Prostate gland (tissue), 2 donors: Measurements from ENCODE around the gene TPSG1.

Experiments
- POLR2A ChIP-seq: fragments of 450-650 bp; IDR thresholded peaks from one replicate; pipeline ENCODE4 v1.6.1; 2016; ENCODE audit warnings: antibody characterized with exemption, mild to moderate bottlenecking
- POLR2AphosphoS5 ChIP-seq: sonication (generic); formaldehyde crosslinking; IDR thresholded peaks from one replicate; pipeline ENCODE4 v1.6.1; 2017; ENCODE audit warnings: antibody characterized with exemption
- TF ChIP-seq, protein P1 (sequence below), 4 experiments: fragments of 200-600 bp in 2 of 4; fragments of 450-650 bp in 2 of 4; sonication (generic) in 2 of 4; IDR thresholded peaks; 1 replicate in 3 of 4; 2 replicates in 1 of 4; pipeline ENCODE4 v1.5.1; 2016 to 2019; ENCODE audit warnings: antibody characterized with exemption in 4 of 4, mild to moderate bottlenecking in 2 of 4, moderate library complexity in 2 of 4

DNA sequence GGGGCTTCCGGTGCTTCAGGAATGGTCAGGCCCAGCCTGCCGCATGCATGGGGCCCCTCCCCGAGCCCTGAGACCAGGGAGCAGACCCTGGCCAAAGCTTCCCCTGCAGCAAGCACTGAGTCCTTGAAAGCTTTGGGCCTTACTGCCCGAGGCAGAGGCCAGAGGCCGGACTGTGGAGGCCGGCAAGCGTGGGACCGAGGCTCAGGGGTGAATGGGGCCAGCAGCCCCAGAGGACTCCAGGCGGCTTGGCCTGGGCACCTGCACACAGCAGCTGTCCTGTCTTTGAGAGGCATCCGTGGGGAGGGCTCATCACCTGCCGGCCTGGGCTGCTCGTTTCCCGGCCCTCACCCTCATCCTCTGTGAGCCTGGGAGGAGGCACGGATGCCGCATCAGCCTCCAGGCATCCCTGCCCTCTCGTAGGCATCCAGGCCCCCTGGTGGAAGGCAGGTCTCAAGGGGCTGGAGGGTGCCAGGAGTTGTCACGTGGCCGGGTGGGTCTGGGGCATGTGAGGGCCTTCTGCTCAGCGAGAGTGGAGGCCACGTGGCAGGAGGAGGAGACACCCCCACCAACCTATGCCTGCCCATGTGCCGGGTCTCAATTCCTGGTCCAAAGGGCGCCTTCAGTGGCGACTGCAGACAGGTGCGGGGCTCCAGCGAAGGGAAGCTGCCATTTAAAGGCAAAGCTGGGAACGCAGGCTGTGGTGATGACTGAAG lies 40.8 kb downstream of the TPSG1 start:
- no peak for TF ChIP-seq POLR2A
- no peak for TF ChIP-seq POLR2AphosphoS5
- TF ChIP-seq, protein P1, sequence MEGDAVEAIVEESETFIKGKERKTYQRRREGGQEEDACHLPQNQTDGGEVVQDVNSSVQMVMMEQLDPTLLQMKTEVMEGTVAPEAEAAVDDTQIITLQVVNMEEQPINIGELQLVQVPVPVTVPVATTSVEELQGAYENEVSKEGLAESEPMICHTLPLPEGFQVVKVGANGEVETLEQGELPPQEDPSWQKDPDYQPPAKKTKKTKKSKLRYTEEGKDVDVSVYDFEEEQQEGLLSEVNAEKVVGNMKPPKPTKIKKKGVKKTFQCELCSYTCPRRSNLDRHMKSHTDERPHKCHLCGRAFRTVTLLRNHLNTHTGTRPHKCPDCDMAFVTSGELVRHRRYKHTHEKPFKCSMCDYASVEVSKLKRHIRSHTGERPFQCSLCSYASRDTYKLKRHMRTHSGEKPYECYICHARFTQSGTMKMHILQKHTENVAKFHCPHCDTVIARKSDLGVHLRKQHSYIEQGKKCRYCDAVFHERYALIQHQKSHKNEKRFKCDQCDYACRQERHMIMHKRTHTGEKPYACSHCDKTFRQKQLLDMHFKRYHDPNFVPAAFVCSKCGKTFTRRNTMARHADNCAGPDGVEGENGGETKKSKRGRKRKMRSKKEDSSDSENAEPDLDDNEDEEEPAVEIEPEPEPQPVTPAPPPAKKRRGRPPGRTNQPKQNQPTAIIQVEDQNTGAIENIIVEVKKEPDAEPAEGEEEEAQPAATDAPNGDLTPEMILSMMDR (IDR thresholded peaks at IDR 0.05) = no peak
